ENCODE data around the gene MTMR10.

The MTMR10 gene

GRCh38 chr15:30991255-30992235, at the start of gene MTMR10:
Gene MTMR10, minus strand, starts transcription at chr15:30991628. Its CDS starts 122 bp downstream, at chr15:30991506.
- in situ Hi-C loops (cut with MboI; ENCODE audit: low sequenced_read_pairs), result no loop called here

- in situ Hi-C loops (cut with MboI; ENCODE audit: low sequenced_read_pairs), result no loop called here
Measured at GRCh38 chr15:31040611-31041010, 49.2 kb upstream of the MTMR10 start.

GRCh38 chr15:31039961-31040360, 48.5 kb upstream of the MTMR10 start:
- in situ Hi-C loops (cut with MboI; ENCODE audit: low sequenced_read_pairs), result no loop called here

- in situ Hi-C loops (cut with MboI; ENCODE audit: low sequenced_read_pairs), result no loop called here
Measured at GRCh38 chr15:31037731-31038477, 46.5 kb upstream of the MTMR10 start.

- in situ Hi-C loops (cut with MboI; ENCODE audit: low sequenced_read_pairs), result no loop called here
Measured at GRCh38 chr15:31036783-31037182, 45.4 kb upstream of the MTMR10 start.

- in situ Hi-C loops (cut with MboI; ENCODE audit: low sequenced_read_pairs), result no loop called here
Measured at GRCh38 chr15:31035610-31036009, 44.2 kb upstream of the MTMR10 start.

- in situ Hi-C loops (cut with MboI; ENCODE audit: low sequenced_read_pairs), result no loop called here
Measured at GRCh38 chr15:31034152-31034551, 42.7 kb upstream of the MTMR10 start.

GRCh38 chr15:31032961-31033371, 41.5 kb upstream of the MTMR10 start:
- in situ Hi-C loops (cut with MboI; ENCODE audit: low sequenced_read_pairs), result no loop called here

GRCh38 chr15:31031471-31032067, 40.1 kb upstream of the MTMR10 start:
- in situ Hi-C loops (cut with MboI; ENCODE audit: low sequenced_read_pairs), result no loop called here

GRCh38 chr15:31027910-31028578, 36.6 kb upstream of the MTMR10 start:
- in situ Hi-C loops (cut with MboI; ENCODE audit: low sequenced_read_pairs), result no loop called here

GRCh38 chr15:31025996-31026395, 34.6 kb upstream of the MTMR10 start:
- in situ Hi-C loops (cut with MboI; ENCODE audit: low sequenced_read_pairs), result no loop called here

GRCh38 chr15:31024979-31025378, 33.6 kb upstream of the MTMR10 start:
- in situ Hi-C loops (cut with MboI; ENCODE audit: low sequenced_read_pairs), result no loop called here

- in situ Hi-C loops (cut with MboI; ENCODE audit: low sequenced_read_pairs), result no loop called here
Measured at GRCh38 chr15:31024330-31024729, 32.9 kb upstream of the MTMR10 start.

GRCh38 chr15:31023841-31024240, 32.4 kb upstream of the MTMR10 start:
- in situ Hi-C loops (cut with MboI; ENCODE audit: low sequenced_read_pairs), result no loop called here

GRCh38 chr15:31021067-31021665, 29.7 kb upstream of the MTMR10 start:
- in situ Hi-C loops (cut with MboI; ENCODE audit: low sequenced_read_pairs), result no loop called here

GRCh38 chr15:31020542-31020941, 29.1 kb upstream of the MTMR10 start:
- in situ Hi-C loops (cut with MboI; ENCODE audit: low sequenced_read_pairs), result no loop called here

- in situ Hi-C loops (cut with MboI; ENCODE audit: low sequenced_read_pairs), result no loop called here
Measured at GRCh38 chr15:31019986-31020385, 28.6 kb upstream of the MTMR10 start.

GRCh38 chr15:31017311-31017710, 25.9 kb upstream of the MTMR10 start:
- in situ Hi-C loops (cut with MboI; ENCODE audit: low sequenced_read_pairs), result no loop called here

GRCh38 chr15:31016446-31016915, 25.1 kb upstream of the MTMR10 start:
- in situ Hi-C loops (cut with MboI; ENCODE audit: low sequenced_read_pairs), result no loop called here

GRCh38 chr15:31014608-31014925, 23.1 kb upstream of the MTMR10 start:
- in situ Hi-C loops (cut with MboI; ENCODE audit: low sequenced_read_pairs), result no loop called here

All from HL-60/S4 (cell line).